Stimulated activated CD4-positive, alpha-beta T cell treated with anti-CD3 and anti-CD28 coated beads, Interleukin-2, amount 100 ng/mL, for 4 hours (primary cell): ENCODE data around the gene NECTIN1.

Experiments
- DNase-seq: peaks from one replicate; pipeline ENCODE4 v3.0.0-alpha.2; 2020; ENCODE audit warnings: low read depth

Gene NECTIN1, protein sequence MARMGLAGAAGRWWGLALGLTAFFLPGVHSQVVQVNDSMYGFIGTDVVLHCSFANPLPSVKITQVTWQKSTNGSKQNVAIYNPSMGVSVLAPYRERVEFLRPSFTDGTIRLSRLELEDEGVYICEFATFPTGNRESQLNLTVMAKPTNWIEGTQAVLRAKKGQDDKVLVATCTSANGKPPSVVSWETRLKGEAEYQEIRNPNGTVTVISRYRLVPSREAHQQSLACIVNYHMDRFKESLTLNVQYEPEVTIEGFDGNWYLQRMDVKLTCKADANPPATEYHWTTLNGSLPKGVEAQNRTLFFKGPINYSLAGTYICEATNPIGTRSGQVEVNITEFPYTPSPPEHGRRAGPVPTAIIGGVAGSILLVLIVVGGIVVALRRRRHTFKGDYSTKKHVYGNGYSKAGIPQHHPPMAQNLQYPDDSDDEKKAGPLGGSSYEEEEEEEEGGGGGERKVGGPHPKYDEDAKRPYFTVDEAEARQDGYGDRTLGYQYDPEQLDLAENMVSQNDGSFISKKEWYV

DNA sequence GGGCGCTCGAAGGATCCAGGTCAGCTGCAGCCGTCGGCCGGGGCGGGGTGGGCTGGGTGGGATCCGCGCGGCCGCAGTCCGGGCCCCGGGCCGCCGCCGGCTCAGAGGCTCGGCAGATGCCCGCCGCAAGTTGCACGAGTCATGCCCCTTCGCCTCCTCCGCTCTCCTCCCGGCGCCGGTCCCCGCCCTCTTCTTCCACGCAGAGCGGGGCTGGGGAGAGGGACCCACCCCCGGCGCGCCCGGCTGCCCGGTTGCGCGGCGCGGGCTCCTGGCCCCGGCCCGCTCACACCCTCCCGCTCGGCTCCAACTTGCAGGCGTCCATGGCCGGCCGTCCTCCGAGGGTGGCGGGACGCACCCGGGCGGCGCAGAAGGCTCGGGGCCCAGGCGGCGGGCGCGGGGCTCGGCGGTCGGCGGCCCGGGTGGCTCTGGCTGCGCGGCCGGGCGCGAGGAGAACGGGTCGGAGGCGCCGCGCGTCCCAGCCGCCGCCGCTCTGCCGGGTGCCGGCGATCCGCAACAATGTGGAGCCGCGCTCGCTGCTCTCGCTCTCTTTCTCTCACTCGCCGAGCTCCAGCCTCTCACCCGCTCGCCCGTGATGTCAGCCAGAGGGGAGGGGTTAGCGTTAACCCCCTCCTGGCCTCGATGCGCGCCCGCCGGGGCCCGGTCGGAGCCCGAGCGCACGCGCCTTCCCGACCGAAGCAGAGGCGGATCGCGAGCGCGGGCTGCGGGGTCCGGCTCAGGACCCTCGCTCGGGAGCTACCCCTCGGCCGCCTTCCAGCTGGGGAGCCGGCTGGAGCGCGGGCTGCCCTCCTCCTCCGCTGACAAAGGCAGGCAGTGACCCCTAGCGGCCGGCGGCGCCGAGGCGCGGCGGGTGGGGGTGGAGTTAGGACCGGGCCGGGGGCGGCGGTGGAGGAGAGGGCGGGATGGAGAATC, at the start of gene NECTIN1:
TSS of gene NECTIN1 (minus strand) at position 550 of the 930 bp plus-strand sequence. CDS start 647 bp downstream, outside the sequence.
- peak; percentile 75 for DNase-seq

DNA sequence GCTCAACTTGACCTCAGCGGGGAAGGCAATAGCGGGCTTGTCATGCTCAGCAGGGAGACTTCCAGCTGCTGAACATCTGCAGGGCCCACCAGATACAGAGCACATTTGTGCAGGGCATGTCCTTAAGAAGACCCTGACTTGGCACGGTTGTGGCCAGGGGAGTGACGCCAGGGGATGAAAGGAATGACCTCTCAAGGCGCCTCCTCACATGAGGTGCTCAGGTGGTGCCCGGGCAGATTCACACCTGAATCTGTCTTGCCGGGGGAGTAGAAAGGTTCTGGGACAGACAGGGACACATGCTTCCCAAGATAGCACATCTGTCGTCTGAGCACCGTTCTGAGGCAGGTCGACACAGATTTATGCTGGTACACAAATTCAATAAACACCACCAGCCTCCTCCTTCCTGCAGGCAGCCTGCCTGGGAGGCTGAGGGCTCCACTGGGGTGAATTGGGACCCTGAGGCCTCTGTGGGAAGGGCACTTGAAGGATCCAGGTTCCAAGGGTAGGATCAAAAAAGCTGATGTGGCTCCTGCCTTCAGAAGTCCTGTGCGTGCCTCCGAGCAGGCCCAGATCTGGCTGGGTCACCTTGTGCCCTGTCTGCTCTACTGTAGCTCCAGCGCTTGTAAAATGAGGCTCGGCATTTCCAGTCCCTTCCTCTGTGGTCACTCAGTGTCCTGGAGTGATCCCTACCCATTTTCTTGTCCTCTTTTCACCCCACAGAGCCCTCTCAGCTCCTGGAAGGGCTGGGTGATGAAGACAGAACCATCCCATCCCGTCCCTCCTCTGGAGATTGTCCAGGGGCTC, 49.6 kb upstream of the NECTIN1 start:
- DNase-seq = no peak

DNA sequence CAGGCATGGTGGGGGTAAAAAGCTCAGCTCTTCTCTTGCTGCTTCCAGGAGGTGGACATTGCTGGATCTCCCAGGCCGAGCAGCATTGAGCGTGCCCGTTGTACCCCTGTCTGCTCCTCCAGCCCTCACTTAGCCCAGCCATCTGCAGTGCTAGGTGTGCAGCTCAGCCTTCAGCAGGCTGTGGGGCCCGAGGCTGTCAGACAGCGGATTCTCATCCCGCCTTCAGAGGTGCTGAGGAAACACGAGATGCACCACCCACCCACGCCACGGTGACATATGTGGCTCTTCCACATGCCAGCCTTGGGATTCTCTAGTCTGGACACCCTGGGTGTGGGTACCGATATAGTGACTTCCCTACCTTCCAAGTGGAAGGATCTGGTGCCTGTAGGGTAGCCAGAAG, 48.9 kb upstream of the NECTIN1 start:
- no peak for DNase-seq

DNA sequence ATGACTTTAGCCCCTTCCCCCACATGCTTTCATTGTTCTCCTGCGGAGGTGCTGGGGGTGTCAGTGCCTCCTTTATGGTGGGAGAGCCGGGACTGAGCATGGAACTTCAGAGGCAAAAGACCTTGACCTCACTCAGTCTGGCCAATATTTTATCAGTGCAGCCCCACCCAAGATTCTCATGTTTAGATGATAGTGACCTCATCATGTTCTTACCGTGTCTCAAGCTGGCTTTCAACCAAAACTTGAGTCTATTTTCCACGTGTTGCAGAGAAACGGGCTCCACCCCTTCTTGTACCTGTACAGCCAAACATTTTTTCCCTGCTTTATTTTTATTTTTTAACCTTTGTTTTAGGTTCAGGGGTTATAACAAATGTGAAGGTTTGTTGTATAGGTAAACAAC, 47.7 kb upstream of the NECTIN1 start:
- DNase-seq = no peak

DNA sequence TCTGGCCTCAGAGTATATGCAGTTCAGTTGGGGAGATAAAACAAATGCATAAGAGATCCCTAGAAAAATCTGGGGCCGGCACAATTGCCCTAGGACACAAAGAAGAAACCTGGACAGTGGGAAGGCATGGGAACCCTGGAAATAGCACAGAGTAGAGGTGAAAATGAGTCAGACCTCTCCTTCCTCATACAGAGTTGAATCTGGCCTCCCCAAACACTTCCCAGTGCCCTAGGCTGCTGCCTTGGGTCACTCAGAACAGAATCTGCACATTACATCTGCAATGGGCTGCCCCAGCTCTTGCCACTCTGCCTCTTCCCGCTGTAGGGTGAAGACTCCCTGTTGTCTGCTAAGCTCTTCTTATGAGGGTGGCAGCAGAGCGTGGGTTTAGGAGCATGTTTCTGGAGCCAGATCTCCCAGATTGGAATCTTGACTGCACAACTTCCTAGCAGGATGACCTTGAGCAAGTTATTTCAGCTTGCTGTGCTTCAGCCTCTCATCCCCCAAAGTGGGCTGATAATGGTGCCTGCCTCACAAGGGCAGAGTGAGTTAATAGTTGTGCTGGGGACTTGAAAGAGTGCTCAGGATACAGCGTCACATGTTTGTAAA, 47.1 kb upstream of the NECTIN1 start:
- no peak for DNase-seq

DNA sequence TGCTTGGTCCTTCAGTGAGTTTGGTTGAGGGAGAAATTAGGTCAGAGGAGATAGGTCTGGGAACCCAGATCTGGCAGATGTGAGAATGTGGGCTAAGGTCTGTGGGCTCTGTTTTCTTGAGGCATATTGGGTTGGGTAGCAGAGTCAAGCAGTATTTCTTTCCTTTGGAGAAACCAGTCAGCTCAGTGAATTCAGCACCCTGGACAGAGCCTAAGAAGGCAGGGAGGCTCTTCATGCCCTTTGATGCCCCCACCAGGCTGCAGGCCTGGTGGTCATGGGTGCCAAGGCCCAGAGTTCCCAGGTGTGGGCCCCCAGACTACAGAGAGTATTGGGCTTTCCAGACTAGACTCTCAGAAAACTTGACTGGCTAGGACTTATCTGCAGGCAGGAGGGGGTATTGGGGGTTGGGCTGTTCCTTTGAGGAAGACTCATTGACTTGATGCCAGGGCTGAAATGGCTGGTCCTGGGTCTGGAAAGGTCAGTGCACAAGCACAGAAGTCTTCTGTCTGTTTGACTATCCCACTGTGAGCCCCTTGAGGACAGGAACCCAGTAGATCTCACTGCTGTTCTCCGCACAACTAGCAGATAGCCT, 45.3 kb upstream of the NECTIN1 start:
- DNase-seq = no peak

DNA sequence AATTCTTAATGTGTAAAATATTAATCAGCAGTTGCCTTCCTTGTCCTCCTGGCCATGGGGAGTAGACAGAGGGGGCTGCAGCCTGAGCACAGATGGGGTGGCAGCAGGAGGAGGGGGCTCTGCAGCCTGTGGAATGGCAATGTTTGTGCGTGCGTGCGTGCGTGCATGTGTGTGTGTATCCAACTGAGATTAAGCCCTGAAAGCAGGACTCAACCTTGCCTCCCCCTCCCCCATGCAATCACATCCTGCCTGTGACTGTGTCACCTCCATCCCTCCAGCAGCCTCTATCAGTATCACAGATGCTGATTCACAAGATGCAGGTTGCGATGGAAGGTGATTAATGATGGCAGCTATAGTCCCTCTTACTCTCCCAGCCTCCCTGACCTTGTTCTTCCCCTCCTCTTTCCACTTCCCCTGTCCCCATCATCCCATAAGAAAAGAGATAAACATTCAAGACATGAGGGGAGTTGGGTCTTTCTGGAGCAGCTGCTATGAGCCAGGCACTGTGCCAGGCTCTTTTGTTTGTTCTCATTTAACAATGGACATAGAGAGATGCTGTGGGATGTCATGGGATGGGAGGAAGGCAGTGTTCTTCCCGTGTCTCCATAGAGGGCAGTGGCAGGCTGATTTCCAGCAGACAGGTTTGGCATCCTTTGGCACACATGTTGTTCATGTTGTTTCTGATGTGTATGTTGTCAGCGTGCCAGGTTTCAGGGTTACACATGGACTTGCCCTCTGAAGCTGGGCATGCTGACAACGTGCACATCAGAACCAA, 43.8 kb upstream of the NECTIN1 start:
- DNase-seq = no peak

DNA sequence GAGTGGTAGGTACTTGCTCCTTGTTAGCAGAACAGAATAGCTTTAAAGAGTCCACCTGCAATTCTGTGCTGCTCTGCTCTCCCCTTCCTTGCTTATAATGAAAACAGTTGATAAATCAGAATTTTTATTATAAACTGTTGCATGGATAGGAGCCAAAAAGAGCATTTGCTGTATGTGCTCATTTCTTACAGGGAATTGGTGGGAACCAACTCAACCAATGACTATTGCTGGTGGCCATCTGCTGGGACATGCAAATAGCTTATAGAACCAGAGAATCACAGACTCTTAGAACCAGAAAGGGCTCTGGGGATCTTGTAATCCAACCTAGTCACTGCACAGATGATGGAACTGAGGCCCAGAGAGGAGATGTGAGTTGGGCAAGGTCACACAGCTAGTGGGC, 43.1 kb upstream of the NECTIN1 start:
- DNase-seq = no peak

DNA sequence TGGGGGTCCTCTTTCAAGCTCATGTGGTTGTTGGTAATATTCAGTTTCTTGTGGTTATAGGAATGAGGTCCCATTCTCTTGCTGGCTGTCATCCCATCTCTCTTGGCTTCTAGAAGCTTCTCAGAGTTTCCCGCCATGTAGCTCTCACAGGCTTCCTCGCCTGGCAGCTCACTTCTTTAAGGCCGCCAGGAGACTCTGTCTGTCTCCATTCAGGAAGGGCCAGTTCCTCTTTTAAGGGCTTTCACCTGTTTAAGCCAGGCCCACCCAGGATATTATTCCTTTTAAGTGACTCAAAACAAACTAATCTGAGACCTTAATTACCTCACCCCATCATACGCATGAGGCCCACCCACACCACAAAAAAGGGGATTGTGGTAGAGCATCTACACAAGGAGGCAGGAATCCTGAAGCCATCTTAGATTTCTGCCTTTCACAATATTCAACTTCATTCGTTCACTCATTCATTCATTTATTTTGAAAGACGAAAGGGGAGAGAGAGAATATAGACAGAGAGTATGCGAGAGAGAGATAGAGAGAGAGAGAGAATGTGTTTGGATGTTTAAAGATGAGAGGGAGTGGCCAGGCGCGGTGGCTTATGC, 42.3 kb upstream of the NECTIN1 start:
- no peak for DNase-seq

DNA sequence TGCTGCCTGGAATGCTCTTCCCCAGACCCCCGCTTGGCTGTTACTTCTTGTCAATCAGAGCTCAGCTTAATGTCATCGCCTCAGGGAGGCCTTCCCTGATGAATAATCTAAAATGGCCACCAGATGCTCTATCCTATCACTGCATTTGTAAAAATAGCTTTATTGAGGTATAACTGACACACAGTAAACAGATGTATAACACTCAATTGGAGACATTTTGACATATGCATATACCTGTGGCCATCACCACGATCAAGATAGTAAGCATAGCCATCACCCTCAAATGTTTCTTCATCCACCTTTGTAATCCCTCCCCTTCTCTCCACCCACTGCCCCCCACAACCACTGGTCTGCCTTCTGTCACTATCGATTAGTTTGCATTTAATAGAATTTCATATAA, 36.6 kb upstream of the NECTIN1 start:
- no peak for DNase-seq

DNA sequence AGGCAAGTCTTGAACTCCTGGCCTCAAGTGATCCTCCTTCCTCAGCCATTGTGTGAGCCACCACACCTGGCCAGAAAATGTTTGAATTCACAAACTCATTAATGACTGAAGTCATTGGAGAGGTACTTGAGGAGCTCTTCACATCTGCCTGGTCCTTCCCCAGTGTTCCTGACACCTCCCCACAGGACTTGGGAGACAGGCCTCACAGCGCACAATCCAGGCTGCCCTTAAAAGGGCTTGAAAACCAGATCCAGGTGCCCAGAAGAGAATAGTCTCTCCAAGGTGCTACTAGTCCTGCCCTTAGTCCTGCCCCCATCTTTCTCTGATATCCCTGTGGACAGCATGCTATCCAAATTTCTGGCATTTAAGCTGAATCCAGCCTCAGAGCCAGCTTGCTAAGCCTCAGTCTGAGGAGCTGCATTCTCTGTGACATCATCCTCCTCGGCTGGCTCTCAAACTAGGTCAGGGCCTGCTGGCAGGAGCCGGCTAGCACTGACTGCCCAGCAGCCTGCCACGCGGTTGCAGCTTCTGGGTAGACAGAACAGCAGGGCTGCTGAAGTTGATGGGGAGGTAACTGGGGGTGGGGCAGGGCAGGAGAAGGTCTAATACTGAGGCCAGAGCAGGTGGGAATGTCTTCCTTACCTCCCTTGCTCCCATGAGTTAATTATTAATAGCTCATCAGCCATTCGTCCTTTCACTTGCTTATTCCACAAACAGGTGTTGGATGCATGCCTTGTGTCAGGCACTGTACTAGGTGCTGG, 35.3 kb upstream of the NECTIN1 start:
- no peak for DNase-seq

DNA sequence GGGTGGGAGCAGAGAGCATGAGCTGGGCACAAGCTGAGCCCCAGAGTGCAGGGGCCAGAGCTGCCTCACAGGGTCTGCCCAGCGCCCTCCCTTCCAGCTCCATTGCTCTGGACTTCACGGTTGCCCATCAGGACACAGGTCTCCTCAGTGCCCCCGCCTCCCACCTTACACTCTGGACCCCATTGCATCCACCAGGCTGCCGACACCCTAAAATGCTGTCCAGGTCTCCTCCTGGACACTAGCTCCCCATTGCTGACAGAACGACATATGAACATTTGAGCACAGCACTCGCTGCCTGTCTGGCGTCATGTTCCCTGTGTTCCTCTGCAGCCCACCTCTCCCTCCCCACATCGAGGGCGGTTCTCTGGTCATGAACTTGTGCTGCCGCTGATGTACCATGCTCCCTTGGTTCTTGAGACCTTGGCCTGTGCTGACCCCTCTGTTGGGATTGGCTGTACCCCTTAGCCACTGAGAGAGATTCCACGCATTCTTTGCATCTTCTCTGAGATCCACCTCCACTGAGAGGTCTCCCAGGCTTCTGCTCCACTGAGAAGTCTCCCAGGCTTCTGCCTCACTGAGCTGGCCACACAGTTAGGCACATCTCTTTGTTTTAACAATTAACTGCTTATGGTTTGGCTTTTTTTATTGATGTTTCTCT, 34.2 kb upstream of the NECTIN1 start:
- DNase-seq = no peak

DNA sequence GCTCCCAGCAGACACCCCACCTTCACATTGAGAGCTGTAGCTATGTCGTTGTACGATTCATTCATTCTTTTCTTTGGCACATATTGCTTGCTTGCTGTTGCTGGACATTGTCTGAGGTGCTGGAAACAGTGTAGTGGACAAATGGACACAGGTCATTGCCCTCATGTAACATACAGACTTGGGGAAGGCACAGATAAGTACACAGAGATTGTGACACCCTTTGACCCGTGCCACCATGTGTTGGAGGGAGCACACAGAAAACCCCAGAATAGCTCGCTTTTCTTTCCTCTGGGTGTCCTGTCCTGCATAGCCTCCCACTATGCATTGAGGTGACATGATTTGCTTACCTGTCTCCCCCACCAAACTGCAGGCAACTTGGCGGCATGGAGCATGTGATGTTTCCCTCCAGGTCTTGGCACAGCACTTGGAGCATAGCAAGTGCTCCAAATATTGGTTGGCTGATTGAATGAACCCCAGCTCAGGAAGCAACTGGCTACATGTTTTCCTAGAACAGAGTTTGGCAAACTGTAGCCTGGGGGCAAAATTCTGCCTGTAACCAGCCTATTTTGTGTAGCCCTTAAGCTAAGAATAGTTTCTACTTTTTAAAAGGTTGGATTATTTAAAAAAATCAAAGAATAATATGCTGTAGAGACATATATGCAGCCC, 30.9 kb upstream of the NECTIN1 start:
- no peak for DNase-seq

DNA sequence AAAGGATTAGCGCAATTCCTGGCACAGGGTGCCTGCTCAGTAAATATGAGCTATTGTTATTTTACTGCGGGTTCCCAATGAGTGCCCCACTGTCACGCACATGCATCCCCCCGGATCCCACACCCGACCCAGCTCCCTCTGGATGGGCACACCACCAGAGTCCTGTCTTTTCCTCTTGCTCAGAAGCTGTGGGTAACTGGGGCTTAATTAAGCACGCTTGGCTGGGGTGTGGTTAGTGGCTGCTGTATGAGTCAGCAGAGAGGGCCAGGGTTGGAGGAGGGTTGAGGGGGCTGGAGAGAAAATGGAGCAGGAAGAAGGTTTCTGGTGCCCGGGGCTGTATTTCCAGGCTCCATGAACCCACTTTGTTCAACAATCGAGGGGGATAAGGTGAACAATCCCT, 30.3 kb upstream of the NECTIN1 start:
- DNase-seq = no peak

DNA sequence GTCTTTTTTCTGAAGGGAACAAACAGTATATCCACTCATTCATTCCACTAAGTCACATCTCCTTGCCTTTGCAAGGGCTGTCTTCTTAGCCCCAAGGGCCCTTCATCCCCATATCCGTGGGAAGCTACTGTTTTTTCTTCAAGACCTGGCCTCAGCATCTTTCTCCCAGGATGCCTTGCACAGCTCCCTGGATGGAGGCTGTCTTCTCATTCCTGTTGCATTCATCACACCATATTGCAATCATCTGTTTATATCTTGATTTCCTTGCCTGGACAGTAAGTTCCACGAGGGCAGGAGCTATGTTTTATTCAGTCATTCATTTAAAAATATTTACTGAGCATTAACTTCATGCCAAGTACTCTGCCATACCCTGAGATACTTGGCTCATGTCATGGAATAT, 29.3 kb upstream of the NECTIN1 start:
- no peak for DNase-seq

DNA sequence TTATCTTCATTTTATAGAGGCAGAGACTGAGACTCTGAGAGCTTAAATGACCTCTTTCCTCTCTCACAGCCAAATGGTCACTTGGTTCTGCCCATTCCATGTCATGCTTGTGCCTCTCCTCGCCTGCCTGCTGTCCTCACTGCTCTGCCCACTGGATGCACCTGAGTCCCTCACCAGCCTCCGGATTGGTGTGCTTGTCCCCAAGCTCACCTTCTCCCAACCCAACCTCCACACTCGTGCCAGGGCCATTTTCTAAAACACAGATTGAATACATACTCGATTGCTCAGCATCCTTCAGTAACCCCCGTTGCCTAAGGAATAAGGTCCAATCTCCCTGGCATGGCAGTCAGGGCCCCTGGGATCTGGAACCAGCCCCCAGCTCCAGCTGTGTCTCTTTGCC, 28.4 kb upstream of the NECTIN1 start:
- DNase-seq = no peak

DNA sequence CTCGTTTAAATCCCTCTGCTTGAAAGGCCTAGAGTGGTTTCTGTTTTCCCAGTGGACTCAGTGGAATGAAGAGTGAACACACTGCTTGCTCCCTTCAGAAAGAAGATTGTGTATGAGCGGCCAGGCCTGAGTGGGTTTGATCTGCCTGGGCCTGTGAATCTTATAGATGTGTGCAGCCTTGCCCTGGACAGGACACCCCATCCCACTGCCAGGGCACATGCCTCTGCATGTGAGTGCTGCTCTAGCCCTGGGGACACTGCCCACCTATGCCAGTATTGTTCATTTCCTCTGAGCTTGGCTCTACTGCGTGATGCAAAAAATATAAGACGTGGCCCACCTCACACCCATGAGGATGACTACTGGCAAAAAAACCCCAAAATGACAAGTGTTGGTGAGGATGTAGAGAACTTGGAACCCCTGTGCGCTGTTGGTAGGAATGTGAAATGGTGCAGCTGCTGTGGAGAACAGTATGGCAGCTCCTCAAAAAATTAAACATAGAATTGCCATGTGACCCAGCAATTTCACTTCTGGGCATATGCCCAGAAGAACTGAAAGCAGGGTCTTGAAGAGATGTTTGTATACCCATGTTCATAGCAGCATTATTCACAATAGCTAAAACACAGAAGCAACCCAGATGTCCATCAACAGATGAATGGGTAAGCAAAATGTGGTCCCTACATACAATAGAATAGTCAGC, 27.3 kb upstream of the NECTIN1 start:
- no peak for DNase-seq
